ENCODE data around the gene DNMT3A.
"Not testable (repeated sequence)": the region's sequence is repeated elsewhere in the genome, so short reads cannot be mapped to it uniquely, and the experiment has no call there.

Gene DNMT3A

DNA sequence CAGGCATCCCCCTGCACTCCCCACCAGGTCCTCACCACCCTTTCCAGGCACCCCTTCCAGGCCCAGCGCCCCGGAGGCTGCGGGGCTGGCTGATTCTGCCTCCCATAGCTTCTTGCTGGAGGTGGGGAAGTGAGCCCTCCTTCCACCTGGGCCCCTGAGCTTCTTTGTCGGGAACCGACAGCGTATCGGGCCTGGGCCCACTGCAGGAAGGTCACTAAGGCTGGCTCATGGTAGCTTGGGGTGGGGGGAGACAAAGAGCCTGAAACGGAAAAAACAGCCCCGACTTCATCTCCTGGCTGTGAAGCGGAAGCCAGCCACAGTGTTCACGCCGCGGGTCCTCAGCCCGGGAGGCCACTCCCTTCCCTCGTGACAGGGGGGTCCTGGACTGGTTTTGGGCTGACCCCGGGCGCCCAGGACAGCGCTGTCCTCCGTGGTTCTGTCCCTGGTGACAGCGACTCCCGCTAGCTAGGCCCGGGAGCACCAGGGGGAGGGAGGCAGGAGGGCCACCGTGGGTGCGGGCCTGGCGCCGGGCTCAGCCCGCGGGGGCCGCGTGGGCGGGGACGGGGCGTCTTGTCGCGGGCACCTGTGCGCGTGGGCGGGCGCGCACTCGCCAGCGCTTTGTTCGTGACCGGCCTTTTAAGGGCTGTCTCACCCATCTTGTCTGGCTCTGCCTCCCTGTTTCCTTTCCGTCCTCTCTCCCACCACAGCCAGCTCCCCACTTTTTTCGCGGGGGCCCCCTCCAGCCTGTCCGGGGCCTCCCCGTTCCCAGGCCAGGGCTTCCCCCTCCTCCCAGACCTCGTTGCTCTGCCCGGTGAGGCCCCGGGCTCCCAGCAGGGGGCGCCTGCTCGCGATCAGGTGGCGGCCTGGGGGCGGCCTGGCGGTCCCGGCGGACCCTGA is 64.9 kb downstream of the DNMT3A start:
- no peaks in the 10 kb centered on the region for H3K9me3 ChIP-seq (ENCODE audit: severe bottlenecking)
- peaks cover 6% of the 10 kb centered on the region for H3K36me3 ChIP-seq
- no peak overlapping the region for H3K27ac ChIP-seq
- TF ChIP-seq, protein P1, sequence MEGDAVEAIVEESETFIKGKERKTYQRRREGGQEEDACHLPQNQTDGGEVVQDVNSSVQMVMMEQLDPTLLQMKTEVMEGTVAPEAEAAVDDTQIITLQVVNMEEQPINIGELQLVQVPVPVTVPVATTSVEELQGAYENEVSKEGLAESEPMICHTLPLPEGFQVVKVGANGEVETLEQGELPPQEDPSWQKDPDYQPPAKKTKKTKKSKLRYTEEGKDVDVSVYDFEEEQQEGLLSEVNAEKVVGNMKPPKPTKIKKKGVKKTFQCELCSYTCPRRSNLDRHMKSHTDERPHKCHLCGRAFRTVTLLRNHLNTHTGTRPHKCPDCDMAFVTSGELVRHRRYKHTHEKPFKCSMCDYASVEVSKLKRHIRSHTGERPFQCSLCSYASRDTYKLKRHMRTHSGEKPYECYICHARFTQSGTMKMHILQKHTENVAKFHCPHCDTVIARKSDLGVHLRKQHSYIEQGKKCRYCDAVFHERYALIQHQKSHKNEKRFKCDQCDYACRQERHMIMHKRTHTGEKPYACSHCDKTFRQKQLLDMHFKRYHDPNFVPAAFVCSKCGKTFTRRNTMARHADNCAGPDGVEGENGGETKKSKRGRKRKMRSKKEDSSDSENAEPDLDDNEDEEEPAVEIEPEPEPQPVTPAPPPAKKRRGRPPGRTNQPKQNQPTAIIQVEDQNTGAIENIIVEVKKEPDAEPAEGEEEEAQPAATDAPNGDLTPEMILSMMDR (IDR thresholded peaks at IDR 0.05; ENCODE audit: low read depth, low read length): peak; percentile 50
- H3K27me3 ChIP-seq (ENCODE audit: insufficient read depth, low read depth, severe bottlenecking): no peaks in the 10 kb centered on the region
- H3K4me3 ChIP-seq (ENCODE audit: low read depth, low read length): no peak overlapping the region
- DNase-seq: no peak

DNA sequence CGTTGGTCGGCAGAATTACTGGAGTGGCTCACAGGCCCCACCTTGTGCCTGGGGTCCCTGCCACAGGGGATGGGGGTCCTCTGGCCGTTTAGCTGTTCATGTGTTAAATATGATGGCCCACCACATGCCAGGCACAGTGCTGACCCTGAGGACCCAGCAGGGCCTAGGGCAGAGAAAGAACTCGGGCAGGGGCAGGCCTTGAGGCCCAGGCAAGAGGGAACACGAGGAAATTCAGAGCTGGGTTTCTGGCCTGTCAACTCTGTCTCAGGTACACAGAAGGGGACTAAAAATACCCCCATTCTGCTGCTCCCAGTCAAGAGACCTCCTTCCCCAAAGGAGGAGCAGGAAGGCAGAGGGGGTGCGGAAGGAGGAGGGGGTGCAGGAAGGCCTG is 66.2 kb downstream of the DNMT3A start:
- TF ChIP-seq, protein P1 (IDR thresholded peaks at IDR 0.05; ENCODE audit: low read depth, low read length): no peak
- no peak overlapping the region for H3K4me3 ChIP-seq (ENCODE audit: low read depth, low read length)
- no peaks in the 10 kb centered on the region for H3K9me3 ChIP-seq (ENCODE audit: severe bottlenecking)
- H3K27me3 ChIP-seq (ENCODE audit: insufficient read depth, low read depth, severe bottlenecking): no peaks in the 10 kb centered on the region
- peaks cover 8% of the 10 kb centered on the region; the same call in 1 of the 2 replicates for H3K36me3 ChIP-seq
- H3K27ac ChIP-seq: no peak overlapping the region
- no peak for DNase-seq

GRCh38 chr2:25274868-25275574 is 66.7 kb downstream of the DNMT3A start:
- H3K36me3 ChIP-seq: peaks cover 5% of the 10 kb centered on the region; the same call in 1 of the 2 replicates
- no peak overlapping the region for H3K4me3 ChIP-seq (ENCODE audit: low read depth, low read length)
- no peak for DNase-seq
- no peaks in the 10 kb centered on the region for H3K9me3 ChIP-seq (ENCODE audit: severe bottlenecking)
- H3K27ac ChIP-seq: no peak overlapping the region
- H3K27me3 ChIP-seq (ENCODE audit: insufficient read depth, low read depth, severe bottlenecking): no peaks in the 10 kb centered on the region
- TF ChIP-seq, protein P1 (IDR thresholded peaks at IDR 0.05; ENCODE audit: low read depth, low read length): no peak

- Histone ChIP-seq H3K9me3 (ENCODE audit: severe bottlenecking) (no peaks in the 10 kb centered on the region), H3K27ac (no peak overlapping the region), H3K27me3 (ENCODE audit: insufficient read depth, low read depth, severe bottlenecking) (no peaks in the 10 kb centered on the region), H3K4me3 (ENCODE audit: low read depth, low read length) (no peak overlapping the region), H3K36me3 (peaks cover 10% of the 10 kb centered on the region)
- TF ChIP-seq, protein P1 (IDR thresholded peaks at IDR 0.05; ENCODE audit: low read depth, low read length): no peak
- no peak for DNase-seq
Observed at GRCh38 chr2:25273985-25274535, 67.7 kb downstream of the DNMT3A start.

DNA sequence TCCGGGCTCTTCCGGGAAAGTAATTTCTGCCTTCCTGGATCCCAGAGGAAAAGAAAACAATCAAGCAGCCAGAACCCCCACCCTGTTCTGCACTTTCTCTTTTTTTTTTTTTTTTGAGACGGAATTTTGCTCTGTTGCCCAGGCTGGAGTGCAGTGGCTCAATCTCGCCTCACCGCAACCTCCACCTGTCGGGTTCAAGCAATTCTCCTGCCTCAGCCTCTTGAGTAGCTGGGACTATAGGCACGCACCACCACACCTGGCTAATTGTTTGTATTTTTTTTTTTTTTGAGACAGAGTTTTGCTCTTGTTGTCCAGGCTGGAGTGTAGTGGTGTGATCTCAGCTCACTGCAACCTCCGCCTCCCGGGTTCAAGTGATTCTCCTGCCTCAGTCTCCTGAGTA is 69.0 kb downstream of the DNMT3A start:
- not testable (repeated sequence) for H3K27ac ChIP-seq; H3K27me3 ChIP-seq (ENCODE audit: insufficient read depth, low read depth, severe bottlenecking); H3K9me3 ChIP-seq (ENCODE audit: severe bottlenecking); DNase-seq; H3K4me3 ChIP-seq (ENCODE audit: low read depth, low read length)
- H3K36me3 ChIP-seq: peaks cover 15% of the 10 kb centered on the region

DNA sequence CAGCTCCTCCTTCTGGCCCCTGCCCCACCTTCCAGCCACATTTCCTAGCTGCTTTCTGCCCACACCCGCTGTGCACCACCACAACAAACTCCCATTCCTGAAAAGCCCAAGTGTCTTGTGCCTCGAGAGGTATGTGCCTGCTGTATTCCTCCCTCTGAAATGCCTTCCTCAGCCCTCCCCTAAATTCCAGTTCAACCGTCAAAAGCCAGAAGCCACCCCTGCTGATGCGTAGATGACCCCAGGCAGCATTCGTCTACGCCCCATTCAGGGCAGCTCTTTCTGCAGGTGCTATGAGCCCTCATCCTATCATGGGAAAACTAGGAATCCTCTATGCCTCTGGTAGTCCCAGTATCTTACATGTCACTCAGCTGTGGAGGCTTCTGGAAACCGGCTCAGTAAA is 71.7 kb downstream of the DNMT3A start:
- Histone ChIP-seq H3K36me3 (peaks cover 16% of the 10 kb centered on the region), H3K27ac (no peak overlapping the region), H3K9me3 (ENCODE audit: severe bottlenecking) (no peaks in the 10 kb centered on the region), H3K4me3 (ENCODE audit: low read depth, low read length) (no peak overlapping the region), H3K27me3 (ENCODE audit: insufficient read depth, low read depth, severe bottlenecking) (no peaks in the 10 kb centered on the region)
- TF ChIP-seq, protein P1 (IDR thresholded peaks at IDR 0.05; ENCODE audit: low read depth, low read length): no peak
- DNase-seq: no peak
